HG02623 (cell line): ENCODE data around the gene ISCU.
"Not testable (repeated sequence)": the region's sequence is repeated elsewhere in the genome, so short reads cannot be mapped to it uniquely, and the experiment has no call there.

Experiments
- ATAC-seq: cut with Tn5 transposase; IDR thresholded peaks from one replicate; pipeline ENCODE4 v1.9.1; 2021; ENCODE audit warnings: moderate library complexity; ENCODE audit not compliant: unreplicated experiment

Gene ISCU

GRCh38 chr12:108568338-108569154, 6.2 kb downstream of the ISCU start:
- ATAC-seq = peak; percentile 62

- no peak for ATAC-seq
Measured at GRCh38 chr12:108570743-108571608, 8.6 kb downstream of the ISCU start.

GRCh38 chr12:108571609-108572165, 9.3 kb downstream of the ISCU start:
- ATAC-seq = no peak

DNA sequence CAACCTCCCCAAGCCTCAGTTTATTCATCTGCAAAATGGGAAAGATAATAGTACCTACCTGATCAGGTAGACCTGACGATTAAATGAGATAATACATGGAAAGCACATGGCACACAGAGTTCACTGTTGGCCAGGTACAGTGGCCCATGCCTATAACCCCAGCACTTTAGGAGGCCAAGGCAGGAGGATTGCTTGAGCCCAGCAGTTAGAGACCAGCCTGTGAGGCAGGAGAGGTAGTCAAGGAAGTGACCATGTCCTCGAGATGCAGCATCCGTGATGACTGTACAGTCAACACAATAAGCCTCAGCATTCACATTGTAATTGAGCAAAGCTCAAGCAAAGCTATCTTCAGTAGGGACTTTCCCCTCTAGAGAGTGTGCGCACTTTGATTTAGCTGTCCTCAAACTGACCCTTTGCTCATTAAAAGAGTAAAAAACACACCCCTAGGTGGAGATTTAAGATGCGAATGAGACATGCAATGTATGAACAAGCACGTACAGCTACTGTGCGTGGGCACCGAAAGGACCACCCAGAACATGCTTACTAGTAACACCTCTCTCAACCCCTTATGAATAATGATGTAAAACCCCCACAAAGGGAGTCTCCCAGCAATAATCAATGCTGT, 9.9 kb downstream of the ISCU start:
- ATAC-seq = no peak

- no peak for ATAC-seq
Measured at GRCh38 chr12:108573317-108573716, 10.9 kb downstream of the ISCU start.

DNA sequence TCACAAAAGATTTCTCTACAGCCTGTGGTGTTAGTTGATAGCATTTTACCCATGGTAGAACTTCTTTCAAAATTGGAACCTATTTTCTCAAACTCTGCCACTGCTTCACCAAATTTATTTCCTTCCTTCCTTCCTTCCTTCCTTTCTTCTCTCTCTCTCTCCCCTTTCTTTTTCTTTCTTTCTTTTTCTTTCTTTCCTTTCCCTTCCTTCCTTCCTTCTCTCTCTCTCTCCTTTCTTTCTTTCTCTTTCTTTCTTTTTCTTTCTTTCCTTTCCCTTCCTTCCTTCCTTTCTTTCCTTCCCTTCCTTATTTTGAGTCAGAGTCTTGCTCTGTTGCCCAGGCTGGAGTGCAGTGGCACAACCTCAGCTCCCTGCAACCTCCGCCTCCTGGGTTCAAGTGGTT, 11.9 kb downstream of the ISCU start:
- ATAC-seq = not testable (repeated sequence)

DNA sequence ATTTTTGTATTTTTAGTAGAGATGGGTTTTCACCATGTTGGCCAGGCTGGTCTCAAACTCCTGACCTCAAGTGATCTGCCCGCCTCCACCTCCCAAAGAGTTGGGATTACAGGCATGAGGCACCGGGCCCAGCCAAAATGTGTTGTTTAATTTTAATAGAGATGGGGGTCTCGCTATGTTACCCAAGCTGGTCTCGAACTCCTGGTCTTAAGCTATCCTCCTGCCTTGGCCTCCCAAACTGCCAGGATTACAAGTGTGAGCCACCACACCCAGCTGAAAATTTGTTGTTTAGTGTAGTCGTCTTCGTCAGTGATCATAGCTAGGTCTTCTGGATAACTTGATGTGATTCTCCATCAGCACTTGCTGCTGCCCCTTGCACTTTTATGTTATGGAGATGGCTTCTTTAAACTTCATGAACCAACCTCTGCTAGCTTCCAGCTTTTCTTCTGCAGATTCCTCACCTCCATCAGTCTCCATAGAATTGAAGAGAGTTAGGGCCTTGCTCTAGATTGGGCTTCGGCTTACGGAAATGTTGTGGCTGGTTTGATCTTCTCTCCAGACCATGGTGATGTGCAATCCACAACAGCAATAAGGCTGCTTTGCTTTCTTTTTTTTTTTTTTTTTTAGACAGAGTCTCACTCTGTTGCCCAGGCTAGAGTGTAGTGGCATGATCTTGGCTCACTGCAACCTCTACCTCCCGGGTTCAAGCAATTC, 13.0 kb downstream of the ISCU start:
- ATAC-seq = no peak

DNA sequence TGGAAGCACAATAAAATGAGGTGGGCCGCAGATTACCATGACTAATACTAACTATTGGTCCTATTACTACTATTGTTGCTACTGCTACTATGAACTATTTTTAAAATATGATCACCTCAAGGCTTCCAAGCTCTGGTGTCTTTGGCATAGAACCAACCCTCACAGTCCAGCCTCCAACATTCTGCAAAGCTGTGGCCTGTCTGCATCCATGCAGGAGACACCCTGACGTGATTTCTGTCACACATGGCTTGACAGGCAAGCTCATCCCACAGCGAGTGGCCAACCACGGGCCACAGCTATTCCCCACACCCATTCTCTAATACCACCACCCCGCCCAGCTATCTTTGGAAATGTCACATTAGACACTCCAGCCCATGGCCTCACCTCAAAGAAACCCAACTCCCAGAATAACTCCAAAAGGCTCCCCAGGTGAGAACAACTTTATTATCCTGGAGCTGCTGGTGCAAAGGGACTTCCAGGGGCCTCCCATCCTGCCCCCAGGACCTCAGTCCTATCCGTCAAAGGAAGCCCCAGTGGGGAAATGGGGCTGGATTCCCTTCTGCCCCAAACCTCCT, 14.4 kb downstream of the ISCU start:
- ATAC-seq = no peak

DNA sequence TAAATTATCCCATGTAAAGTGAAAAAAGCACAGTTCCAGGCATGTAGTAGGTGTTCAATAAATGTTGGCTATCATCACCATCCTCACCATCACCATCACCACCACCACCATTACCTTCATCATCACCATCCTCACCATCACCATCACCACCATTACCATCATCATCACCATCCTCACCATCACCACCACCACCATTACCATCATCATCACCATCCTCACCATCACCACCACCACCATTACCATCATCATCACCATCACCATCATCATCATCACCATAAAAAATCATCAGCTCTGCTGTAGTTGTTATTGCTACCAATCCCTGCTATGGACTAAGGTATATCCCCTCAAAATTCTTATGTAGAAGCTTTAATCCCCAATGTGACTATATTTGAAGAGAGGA, 15.1 kb downstream of the ISCU start:
- ATAC-seq = no peak

- no peak for ATAC-seq
Measured at GRCh38 chr12:108578264-108578663, 15.9 kb downstream of the ISCU start.

DNA sequence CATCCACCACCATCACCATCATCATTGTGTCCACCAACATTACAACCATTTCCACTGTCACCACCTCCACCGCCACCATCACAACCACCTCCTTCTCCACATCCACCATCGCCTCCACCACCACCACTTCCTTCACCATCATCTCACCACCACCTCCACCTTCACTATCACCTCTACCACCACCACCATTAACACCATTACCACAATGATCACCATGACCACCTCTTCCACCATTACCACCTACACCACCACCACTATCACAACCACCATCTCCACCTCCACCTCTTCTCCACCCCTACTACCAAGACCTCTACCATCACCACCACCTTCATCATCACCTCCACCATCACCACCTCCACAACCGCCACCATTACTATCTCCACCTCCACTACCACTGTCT, 16.4 kb downstream of the ISCU start:
- ATAC-seq = no peak

DNA sequence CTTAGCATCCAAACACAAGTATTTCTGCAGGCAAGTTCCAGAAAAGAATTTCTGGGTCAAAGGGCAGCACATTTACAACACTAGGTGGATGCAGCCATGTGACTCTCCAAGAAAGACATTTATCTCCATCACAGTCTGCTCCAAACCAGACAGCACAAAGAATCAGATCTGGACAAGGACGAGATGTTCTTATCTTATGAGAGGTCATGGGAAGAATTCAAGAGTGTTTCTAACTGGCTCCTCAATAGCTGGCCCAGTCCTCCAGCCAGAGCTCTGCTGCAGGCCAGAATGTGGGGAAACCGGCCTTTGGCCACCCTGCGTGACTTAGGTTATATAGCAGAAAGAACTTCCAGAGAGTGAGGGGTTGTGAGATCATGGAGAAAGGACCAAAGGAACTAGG, 18.1 kb downstream of the ISCU start:
- ATAC-seq = no peak

DNA sequence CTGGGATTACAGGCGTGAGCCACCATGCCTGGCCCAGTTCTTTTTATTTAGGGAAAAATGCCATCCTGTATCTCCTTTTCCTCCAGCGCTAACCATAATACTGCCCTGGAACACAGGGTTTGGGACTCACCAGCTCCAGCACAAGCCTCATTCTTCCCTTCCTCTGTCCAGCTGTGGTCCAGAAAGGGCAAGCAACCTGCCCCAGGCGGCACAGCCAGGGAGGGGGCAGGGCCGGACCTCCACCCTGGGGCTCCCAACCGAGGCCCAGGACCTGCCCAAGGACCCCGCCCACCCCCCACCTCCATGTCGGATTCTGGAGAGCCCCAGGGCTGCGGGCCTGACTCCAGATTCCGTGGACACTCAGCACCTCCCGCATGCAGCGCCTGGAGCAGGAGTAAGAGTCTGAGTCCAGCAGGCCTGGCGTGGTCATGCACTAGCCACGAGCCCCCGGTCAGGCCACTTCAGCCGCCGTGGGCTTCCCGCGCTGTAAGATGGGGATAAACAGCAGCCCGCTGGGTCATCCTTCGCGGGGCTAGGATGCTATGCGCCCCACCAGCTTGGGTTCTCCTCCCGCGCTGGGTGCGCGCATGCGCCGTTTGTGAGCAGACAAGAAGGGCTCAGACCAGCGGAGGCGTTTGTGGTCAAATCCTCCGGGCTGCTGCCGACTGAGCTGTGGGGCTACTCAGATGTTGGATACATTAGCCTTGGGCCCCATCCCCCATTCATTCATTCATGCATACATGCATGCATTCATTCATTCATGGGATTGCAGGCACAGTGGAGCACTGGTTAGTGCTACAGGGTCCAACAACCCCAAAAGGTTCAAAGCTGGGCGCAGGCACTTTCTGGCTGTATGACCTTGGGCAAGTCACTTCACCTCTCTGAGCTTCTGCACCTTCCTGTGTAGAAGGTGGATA, 19.2 kb downstream of the ISCU start:
- no peak for ATAC-seq

- no peak for ATAC-seq
Measured at GRCh38 chr12:108582509-108582908, 20.1 kb downstream of the ISCU start.

- ATAC-seq = no peak
Measured at GRCh38 chr12:108582978-108583770, 20.8 kb downstream of the ISCU start.

GRCh38 chr12:108583991-108584390, 21.6 kb downstream of the ISCU start:
- ATAC-seq = no peak

GRCh38 chr12:108584456-108585065, 22.2 kb downstream of the ISCU start:
- ATAC-seq = no peak

DNA sequence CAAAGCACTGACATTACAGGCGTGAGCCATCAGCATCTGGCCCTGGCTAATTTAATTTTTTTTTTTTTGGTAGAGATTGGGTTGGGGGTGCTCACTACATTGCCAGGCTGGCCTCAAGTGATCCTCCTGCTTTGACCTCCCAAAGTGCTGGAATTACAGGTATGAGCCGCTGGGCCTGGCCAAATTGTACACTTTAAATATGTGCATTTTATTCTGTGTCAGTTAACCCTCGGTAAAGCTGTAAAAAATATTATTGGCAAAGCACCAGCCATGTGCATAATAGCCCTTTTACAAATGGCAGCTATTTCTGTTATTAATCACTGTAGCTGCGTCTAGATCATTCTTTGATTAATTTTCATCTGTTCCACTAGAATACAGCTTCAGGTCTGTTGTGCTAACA, 23.5 kb downstream of the ISCU start:
- ATAC-seq = no peak
